ENCODE data around the gene ATP13A3. TPM values are rescaled to one million over a fixed set of nuclear protein-coding genes. Genes with fewer than 3 reads are reported as not detected.
"Not testable (repeated sequence)": the region's sequence is repeated elsewhere in the genome, so short reads cannot be mapped to it uniquely, and the experiment has no call there.

Gene ATP13A3
- total RNA-seq, 1 experiment from 2014 or later, result 119 TPM

DNA sequence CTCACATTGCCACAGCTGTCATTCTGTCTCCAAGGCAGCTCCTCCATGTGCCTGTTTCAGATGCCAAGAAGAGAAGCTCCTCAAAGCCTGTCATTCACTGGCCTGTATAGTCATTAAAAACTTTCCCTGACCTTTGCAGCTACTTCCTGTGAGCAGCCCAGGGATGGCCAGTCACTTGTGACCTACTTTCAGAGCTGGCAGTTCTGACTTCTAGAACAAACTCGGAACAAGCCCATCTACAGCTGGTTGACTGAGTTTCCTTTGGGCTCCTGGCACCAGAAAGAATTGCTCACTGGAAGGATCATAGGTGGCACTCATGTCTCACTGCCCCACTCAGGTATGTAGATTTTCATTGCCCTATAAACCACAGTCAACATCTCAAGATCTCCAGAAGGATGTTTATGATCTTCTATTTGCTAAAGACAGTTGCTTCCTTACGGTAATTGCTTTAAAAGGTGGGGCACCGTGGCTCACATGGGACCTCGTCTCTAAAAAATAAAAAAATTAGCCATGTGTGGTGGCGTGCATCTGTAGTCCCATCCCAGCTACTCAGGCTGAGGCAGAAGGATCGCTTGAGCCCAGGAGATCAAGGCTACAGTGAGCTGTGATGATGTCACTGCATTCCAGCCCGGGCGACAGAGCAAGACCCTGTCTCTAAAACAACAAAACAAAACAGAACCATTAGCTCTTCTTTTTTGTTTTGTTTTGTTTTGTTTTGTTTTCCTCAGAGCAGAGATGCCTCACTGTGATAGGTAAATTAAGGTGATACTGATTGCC, 11.2 kb upstream of the ATP13A3 start:
- H3K27me3 Mint-ChIP-seq (ENCODE audit: insufficient read depth, unreplicated experiment), result no peaks in the 10 kb centered on the region
- H3K4me1 Mint-ChIP-seq (ENCODE audit: insufficient read depth, unreplicated experiment), result peaks cover 9% of the 10 kb centered on the region
- BruUV-seq (replicated peaks), result no TSS peak
- POLR2A ChIA-PET, result interaction anchor here (0.7 to 1.8 kb wide), 3 partner anchors 10 to 188 kb away, joined by 3 to 6 read pairs (median 4); no protein-coding TSS in a partner anchor
- TF ChIP-seq, protein P1, sequence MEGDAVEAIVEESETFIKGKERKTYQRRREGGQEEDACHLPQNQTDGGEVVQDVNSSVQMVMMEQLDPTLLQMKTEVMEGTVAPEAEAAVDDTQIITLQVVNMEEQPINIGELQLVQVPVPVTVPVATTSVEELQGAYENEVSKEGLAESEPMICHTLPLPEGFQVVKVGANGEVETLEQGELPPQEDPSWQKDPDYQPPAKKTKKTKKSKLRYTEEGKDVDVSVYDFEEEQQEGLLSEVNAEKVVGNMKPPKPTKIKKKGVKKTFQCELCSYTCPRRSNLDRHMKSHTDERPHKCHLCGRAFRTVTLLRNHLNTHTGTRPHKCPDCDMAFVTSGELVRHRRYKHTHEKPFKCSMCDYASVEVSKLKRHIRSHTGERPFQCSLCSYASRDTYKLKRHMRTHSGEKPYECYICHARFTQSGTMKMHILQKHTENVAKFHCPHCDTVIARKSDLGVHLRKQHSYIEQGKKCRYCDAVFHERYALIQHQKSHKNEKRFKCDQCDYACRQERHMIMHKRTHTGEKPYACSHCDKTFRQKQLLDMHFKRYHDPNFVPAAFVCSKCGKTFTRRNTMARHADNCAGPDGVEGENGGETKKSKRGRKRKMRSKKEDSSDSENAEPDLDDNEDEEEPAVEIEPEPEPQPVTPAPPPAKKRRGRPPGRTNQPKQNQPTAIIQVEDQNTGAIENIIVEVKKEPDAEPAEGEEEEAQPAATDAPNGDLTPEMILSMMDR (IDR thresholded peaks at IDR 0.05; ENCODE audit: unreplicated experiment), result no peak
- CTCF ChIA-PET, result interaction anchor here (0.7 kb wide), 1 partner anchor 53 kb away, joined by 4 read pairs; no protein-coding TSS in a partner anchor
- no peak for DNase-seq (ENCODE audit: unreplicated experiment)
- intact Hi-C loops (cut with micrococcal nuclease), result no loop called here
- no peaks in the 10 kb centered on the region for H3K9me3 Mint-ChIP-seq (ENCODE audit: unreplicated experiment)
- H3K27ac Mint-ChIP-seq (ENCODE audit: low read depth, unreplicated experiment), result no peak overlapping the region
- H3K4me3 Mint-ChIP-seq (ENCODE audit: unreplicated experiment), result no peak overlapping the region
- no peaks in the 10 kb centered on the region for H3K36me3 Mint-ChIP-seq (ENCODE audit: insufficient read depth, unreplicated experiment)

DNA sequence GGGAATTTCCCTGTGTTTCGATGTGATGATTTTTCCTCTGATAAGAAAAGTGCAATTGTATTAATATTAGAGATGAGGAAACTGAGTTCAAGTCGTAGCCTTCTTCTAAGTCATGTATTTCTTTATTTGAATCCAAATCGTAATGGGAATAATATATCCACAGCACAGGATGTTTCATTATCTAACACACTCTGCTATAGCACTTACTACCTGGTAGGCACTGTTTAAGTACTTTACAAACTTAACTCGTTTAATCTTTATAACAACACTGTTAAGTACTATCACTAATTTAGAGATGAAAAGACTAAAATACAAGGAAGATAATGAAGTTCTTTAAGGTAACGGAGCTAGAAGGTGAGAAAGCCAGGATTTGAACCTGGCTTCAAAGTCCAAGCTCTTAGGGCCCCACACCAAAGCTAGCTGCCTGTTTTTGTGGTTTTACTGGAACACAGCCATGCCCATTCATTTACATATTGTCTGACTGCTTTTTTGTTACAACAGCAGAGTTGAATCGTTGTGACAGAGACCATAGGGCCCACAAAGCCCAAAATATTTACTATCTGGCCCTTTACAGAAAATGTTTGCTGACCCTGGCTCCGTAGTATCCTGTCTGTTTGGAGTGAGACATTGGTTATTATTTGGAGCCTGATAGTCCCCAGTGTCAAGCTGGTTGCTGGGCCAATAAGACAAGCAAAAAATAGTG, 9.6 kb upstream of the ATP13A3 start:
- DNase-seq (ENCODE audit: unreplicated experiment), result peak; percentile 43
- peaks cover 9% of the 10 kb centered on the region for H3K4me1 Mint-ChIP-seq (ENCODE audit: insufficient read depth, unreplicated experiment)
- H3K36me3 Mint-ChIP-seq (ENCODE audit: insufficient read depth, unreplicated experiment), result no peaks in the 10 kb centered on the region
- no peaks in the 10 kb centered on the region for H3K9me3 Mint-ChIP-seq (ENCODE audit: unreplicated experiment)
- ChIA-PET CTCF (interaction anchor here (0.9 kb wide), 1 partner anchor 98 kb away, joined by 3 read pairs; no protein-coding TSS in a partner anchor), POLR2A (interaction anchor here (1.2 to 1.8 kb wide), 3 partner anchors 9 to 87 kb away, joined by 3 to 7 read pairs (median 6); no protein-coding TSS in a partner anchor)
- BruUV-seq (replicated peaks), result no TSS peak
- H3K4me3 Mint-ChIP-seq (ENCODE audit: unreplicated experiment), result no peak overlapping the region
- H3K27ac Mint-ChIP-seq (ENCODE audit: low read depth, unreplicated experiment), result peak overlapping the region; percentile 54
- H3K27me3 Mint-ChIP-seq (ENCODE audit: insufficient read depth, unreplicated experiment), result no peaks in the 10 kb centered on the region
- TF ChIP-seq, protein P1 (IDR thresholded peaks at IDR 0.05; ENCODE audit: unreplicated experiment), result no peak
- intact Hi-C loops (cut with micrococcal nuclease), result no loop called here

DNA sequence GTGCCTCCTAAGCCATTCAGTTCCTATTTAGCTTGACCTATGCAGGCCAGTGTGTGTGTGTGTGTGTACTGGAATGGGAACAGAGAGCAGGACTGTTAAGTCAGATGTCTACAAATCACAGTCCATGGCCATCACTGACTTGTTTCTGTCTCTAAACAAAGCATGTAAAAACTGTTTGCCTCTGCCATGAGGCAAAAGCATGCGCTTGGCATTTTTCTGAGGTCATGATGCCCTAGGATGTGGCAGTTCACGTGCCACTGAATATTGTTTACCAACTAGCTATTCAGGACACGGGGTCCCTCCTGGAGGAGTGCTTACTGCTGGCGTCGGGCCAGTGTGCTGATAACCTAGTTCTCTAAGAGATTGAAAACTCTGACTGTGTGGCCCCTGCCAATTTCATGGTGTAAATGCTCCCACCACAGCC, 8.2 kb upstream of the ATP13A3 start:
- H3K27me3 Mint-ChIP-seq (ENCODE audit: insufficient read depth, unreplicated experiment), result no peaks in the 10 kb centered on the region
- H3K36me3 Mint-ChIP-seq (ENCODE audit: insufficient read depth, unreplicated experiment), result peaks cover 5% of the 10 kb centered on the region
- CTCF ChIA-PET, result no interaction called here
- POLR2A ChIA-PET, result no interaction called here
- no TSS peak for BruUV-seq (replicated peaks)
- peaks cover 14% of the 10 kb centered on the region for H3K4me1 Mint-ChIP-seq (ENCODE audit: insufficient read depth, unreplicated experiment)
- no peak overlapping the region for H3K27ac Mint-ChIP-seq (ENCODE audit: low read depth, unreplicated experiment)
- no peak overlapping the region for H3K4me3 Mint-ChIP-seq (ENCODE audit: unreplicated experiment)
- intact Hi-C loops (cut with micrococcal nuclease), result no loop called here
- H3K9me3 Mint-ChIP-seq (ENCODE audit: unreplicated experiment), result no peaks in the 10 kb centered on the region
- no peak for DNase-seq (ENCODE audit: unreplicated experiment)
- TF ChIP-seq, protein P1 (IDR thresholded peaks at IDR 0.05; ENCODE audit: unreplicated experiment), result no peak

DNA sequence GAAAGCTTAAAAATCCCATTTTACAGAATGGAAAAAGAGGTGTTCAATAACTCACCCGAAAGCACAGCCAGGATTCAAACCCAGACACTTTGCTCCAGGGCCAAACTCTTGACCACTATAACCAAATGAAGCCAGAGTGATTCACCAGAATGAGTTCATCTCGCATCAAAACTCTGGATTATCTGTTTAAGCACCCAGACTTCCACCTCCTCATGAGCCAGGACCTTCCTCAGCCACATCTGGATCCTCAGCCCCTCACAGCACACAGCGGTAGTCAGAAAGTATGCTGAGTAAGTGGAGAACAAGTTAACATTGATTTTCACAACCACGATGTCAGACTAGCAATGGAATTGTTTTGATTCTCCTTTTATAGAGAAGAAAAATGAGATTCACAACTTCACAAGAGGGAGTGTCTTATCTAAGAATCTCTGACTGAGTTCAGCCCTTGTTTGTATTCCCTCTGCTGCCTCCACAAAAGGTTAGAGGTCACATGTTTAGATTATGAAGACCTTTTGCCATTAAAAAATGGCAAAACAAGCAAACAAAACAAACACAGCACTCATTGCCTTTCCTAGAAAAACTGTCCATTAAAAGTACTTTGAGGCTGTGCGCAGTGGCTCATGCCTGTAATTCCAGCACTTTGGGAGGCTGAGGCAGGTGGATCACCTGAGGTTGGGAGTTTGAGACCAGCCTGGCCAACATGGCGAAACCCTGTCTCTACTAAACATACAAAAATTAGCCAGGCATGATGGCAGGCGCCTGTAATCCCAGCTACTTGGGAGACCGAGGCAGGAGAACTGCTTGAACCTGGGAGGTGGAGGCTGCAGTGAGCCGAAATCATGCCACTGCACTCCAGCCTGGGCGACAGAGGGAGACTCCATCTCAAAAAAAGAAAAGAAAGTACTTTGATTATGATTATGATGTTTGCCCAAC, 7.5 kb upstream of the ATP13A3 start:
- H3K27ac Mint-ChIP-seq (ENCODE audit: low read depth, unreplicated experiment), result peak overlapping the region; percentile 87

More for the DNA sequence above, 7.5 kb upstream of the ATP13A3 start:
- intact Hi-C loops (cut with micrococcal nuclease); H3K4me3 Mint-ChIP-seq (ENCODE audit: unreplicated experiment); DNase-seq (ENCODE audit: unreplicated experiment); H3K27me3 Mint-ChIP-seq (ENCODE audit: insufficient read depth, unreplicated experiment); H3K9me3 Mint-ChIP-seq (ENCODE audit: unreplicated experiment); POLR2A ChIA-PET; BruUV-seq (replicated peaks); H3K36me3 Mint-ChIP-seq (ENCODE audit: insufficient read depth, unreplicated experiment): not testable (repeated sequence)
- CTCF ChIA-PET, result interaction anchor here (1.0 to 1.1 kb wide), 3 partner anchors 10 to 78 kb away, joined by 3 read pairs; no protein-coding TSS in a partner anchor
- peaks cover 20% of the 10 kb centered on the region for H3K4me1 Mint-ChIP-seq (ENCODE audit: insufficient read depth, unreplicated experiment)

All from MCF 10A (cell line).